Nephron (organoid): ENCODE measurements around the gene SVEP1.

Experiments
- H3K27ac Mint-ChIP-seq, 3 experiments: 2 replicates each; pipeline ENCODE4 v1.8.0; 2020; ENCODE audit warnings: mixed read lengths in 3 of 3, mild to moderate bottlenecking in 2 of 3, moderate library complexity in 1 of 3
- H3K27me3 Mint-ChIP-seq: 2 replicates; pipeline ENCODE4 v1.8.0; 2021; ENCODE audit warnings: low read depth, mild to moderate bottlenecking, moderate library complexity, mixed read lengths
- H3K36me3 Mint-ChIP-seq: 2 replicates; pipeline ENCODE4 v1.8.0; 2020; ENCODE audit warnings: low read depth, mixed read lengths
- H3K4me1 Mint-ChIP-seq: 2 replicates; pipeline ENCODE4 v1.8.0; 2020; ENCODE audit warnings: mixed read lengths
- H3K4me3 Mint-ChIP-seq, 3 experiments: 2 replicates each; pipeline ENCODE4 v1.8.0; 2020; ENCODE audit warnings: mild to moderate bottlenecking in 3 of 3, mixed read lengths in 3 of 3, moderate library complexity in 2 of 3
- H3K9me3 Mint-ChIP-seq: 2 replicates; pipeline ENCODE4 v1.8.0; 2020; ENCODE audit warnings: mixed read lengths
- CTCF ChIP-seq, 3 experiments: fragments of 200-600 bp; sonication (generic); IDR thresholded peaks; one replicate each; pipeline ENCODE4 v1.5.0; 2021; ENCODE audit warnings: antibody characterized with exemption in 3 of 3; ENCODE audit not compliant: unreplicated experiment in 3 of 3

SVEP1 gene

GRCh38 chr9:110588296-110588695 lies 8.8 kb upstream of the SVEP1 start:
- Mint-ChIP-seq H3K4me3 (no peak overlapping the region), H3K9me3 (peaks cover 38% of the 10 kb centered on the region), H3K27ac (no peak overlapping the region), H3K4me1 (no peaks in the 10 kb centered on the region), H3K27me3 (no peaks in the 10 kb centered on the region), H3K36me3 (no peaks in the 10 kb centered on the region)
- TF ChIP-seq CTCF (IDR thresholded peaks at IDR 0.05; ENCODE audit: unreplicated experiment in 3 of 3) = no peak

- peaks cover 19% of the 10 kb centered on the region for H3K4me1 Mint-ChIP-seq
- no peaks in the 10 kb centered on the region for H3K36me3 Mint-ChIP-seq
- H3K9me3 Mint-ChIP-seq = peaks cover 26% of the 10 kb centered on the region
- peak overlapping the region in 1 of 3 experiments; percentile 5 for H3K4me3 Mint-ChIP-seq
- peaks cover 40% of the 10 kb centered on the region for H3K27me3 Mint-ChIP-seq
- no peak for TF ChIP-seq CTCF (IDR thresholded peaks at IDR 0.05; ENCODE audit: unreplicated experiment in 3 of 3)
- no peak overlapping the region for H3K27ac Mint-ChIP-seq
Observed at GRCh38 chr9:110583237-110583636, 3.7 kb upstream of the SVEP1 start.

- H3K4me3 Mint-ChIP-seq = no peak overlapping the region
- peaks cover 49% of the 10 kb centered on the region for H3K27me3 Mint-ChIP-seq
- peaks cover 1% of the 10 kb centered on the region for H3K36me3 Mint-ChIP-seq
- H3K27ac Mint-ChIP-seq = no peak overlapping the region
- peaks cover 23% of the 10 kb centered on the region for H3K9me3 Mint-ChIP-seq
- TF ChIP-seq CTCF (IDR thresholded peaks at IDR 0.05; ENCODE audit: unreplicated experiment in 3 of 3) = no peak
- peaks cover 19% of the 10 kb centered on the region for H3K4me1 Mint-ChIP-seq
Observed at GRCh38 chr9:110582156-110582555, 2.6 kb upstream of the SVEP1 start.

- H3K27me3 Mint-ChIP-seq = peaks cover 52% of the 10 kb centered on the region
- H3K4me3 Mint-ChIP-seq = peak overlapping the region in 2 of 3 experiments; percentile 48 to 70
- TF ChIP-seq CTCF (IDR thresholded peaks at IDR 0.05; ENCODE audit: unreplicated experiment in 3 of 3) = no peak
- H3K27ac Mint-ChIP-seq = no peak overlapping the region
- H3K4me1 Mint-ChIP-seq = peaks cover 19% of the 10 kb centered on the region
- H3K9me3 Mint-ChIP-seq = peaks cover 15% of the 10 kb centered on the region
- H3K36me3 Mint-ChIP-seq = peaks cover 4% of the 10 kb centered on the region
Observed at GRCh38 chr9:110580850-110581249, 1.3 kb upstream of the SVEP1 start.

GRCh38 chr9:110579862-110580219 lies 300 bp upstream of the SVEP1 start:
- Mint-ChIP-seq H3K9me3 (peaks cover 9% of the 10 kb centered on the region), H3K27me3 (peaks cover 52% of the 10 kb centered on the region), H3K36me3 (peaks cover 4% of the 10 kb centered on the region), H3K4me3 (peak overlapping the region; percentile 93 to 96 (median 95)), H3K4me1 (peaks cover 19% of the 10 kb centered on the region), H3K27ac (peak overlapping the region; percentile 70 to 90 (median 87))
- no peak for TF ChIP-seq CTCF (IDR thresholded peaks at IDR 0.05; ENCODE audit: unreplicated experiment in 3 of 3)

GRCh38 chr9:110578575-110579033 lies 937 bp downstream of the SVEP1 start:
- Mint-ChIP-seq H3K4me1 (peaks cover 19% of the 10 kb centered on the region), H3K27me3 (peaks cover 52% of the 10 kb centered on the region), H3K4me3 (peak overlapping the region; percentile 94 to 96 (median 95)), H3K36me3 (peaks cover 4% of the 10 kb centered on the region), H3K9me3 (peaks cover 9% of the 10 kb centered on the region), H3K27ac (peak overlapping the region; percentile 67 to 89 (median 87))
- no peak for TF ChIP-seq CTCF (IDR thresholded peaks at IDR 0.05; ENCODE audit: unreplicated experiment in 3 of 3)
